SK-N-SH treated with all-trans-retinoic acid at 6 μM for 48 hours (cell line): ENCODE data around the gene GPHN.

Experiments
- ARNTL ChIP-seq: fragments of 450-650 bp; formaldehyde crosslinking; IDR thresholded peaks from 2 replicates; pipeline ENCODE4 v1.5.0; 2020; ENCODE audit warnings: low read depth, mild to moderate bottlenecking, moderate library complexity, borderline replicate concordance
- CSDC2 ChIP-seq: fragments of 250-450 bp; sonication (Bioruptor Pico); IDR thresholded peaks from 2 replicates; pipeline ENCODE4 v1.5.0; 2020; ENCODE audit warnings: mild to moderate bottlenecking, moderate library complexity
- GLIS3 ChIP-seq: fragments of 250-450 bp; sonication (Bioruptor Pico); IDR thresholded peaks from 2 replicates; pipeline ENCODE4 v1.5.0; 2020; ENCODE audit warnings: mild to moderate bottlenecking, moderate library complexity
- ISL1 ChIP-seq: fragments of 250-450 bp; sonication (Bioruptor Pico); IDR thresholded peaks from 2 replicates; pipeline ENCODE4 v2.1.2; 2022; ENCODE audit warnings: mild to moderate bottlenecking, moderate library complexity
- PATZ1 ChIP-seq: fragments of 250-450 bp; sonication (Bioruptor Pico); IDR thresholded peaks from 2 replicates; pipeline ENCODE4 v1.8.0; 2020; ENCODE audit warnings: mild to moderate bottlenecking, moderate library complexity, borderline replicate concordance
- POU6F1 ChIP-seq: fragments of 250-450 bp; sonication (Bioruptor Pico); IDR thresholded peaks from 2 replicates; pipeline ENCODE4 v1.8.0; 2021; ENCODE audit warnings: low read depth, mild to moderate bottlenecking, moderate library complexity, borderline replicate concordance
- RARB ChIP-seq: fragments of 250-450 bp; sonication (Bioruptor Pico); IDR thresholded peaks from 2 replicates; pipeline ENCODE4 v1.8.0; 2021; ENCODE audit warnings: mild to moderate bottlenecking, moderate library complexity
- TOX ChIP-seq: fragments of 250-450 bp; sonication (Bioruptor Pico); IDR thresholded peaks from 2 replicates; pipeline ENCODE4 v1.8.0; 2021; ENCODE audit warnings: mild to moderate bottlenecking, moderate library complexity, borderline replicate concordance
- ZC3H10 ChIP-seq: fragments of 250-450 bp; sonication (Bioruptor Pico); IDR thresholded peaks from 2 replicates; pipeline ENCODE4 v1.5.1; 2021; ENCODE audit warnings: mild to moderate bottlenecking, moderate library complexity
- ZFP30 ChIP-seq: fragments of 450-650 bp; formaldehyde crosslinking; IDR thresholded peaks from 2 replicates; pipeline ENCODE4 v1.5.0; 2022; ENCODE audit warnings: mild to moderate bottlenecking, moderate library complexity
- ZNF565 ChIP-seq: fragments of 450-650 bp; formaldehyde crosslinking; conservative IDR thresholded peaks from 2 replicates; pipeline ENCODE4 v1.5.0; 2020; ENCODE audit warnings: low read depth, mild to moderate bottlenecking, moderate library complexity

- TF ChIP-seq RARB (CRISPR knock-in tag) (no peak), TOX (no peak), PATZ1 (CRISPR knock-in tag) (no peak), ZFP30 (CRISPR knock-in tag) (no peak), ZC3H10 (no peak), POU6F1 (CRISPR knock-in tag) (no peak), ARNTL (no peak), CSDC2 (no peak), ISL1 (CRISPR knock-in tag) (no peak), ZNF565 (CRISPR knock-in tag) (no peak), GLIS3 (CRISPR knock-in tag) (no peak)
These were observed 643.2 kb downstream of the GPHN start for GRCh38 chr14:67151082-67151666.
